ENCODE measurements around the gene ZNF556.

GRCh38 chr19:2905918-2906519, 38.9 kb downstream of the ZNF556 start:
- no peak for TF ChIP-seq CTCF (IDR thresholded peaks at IDR 0.05; ENCODE audit: low read depth, low read length, poor library complexity, severe bottlenecking)
- no peak for TF ChIP-seq EZH2phosphoT487 (IDR thresholded peaks at IDR 0.05; ENCODE audit: borderline replicate concordance, low read length)
